GM21717 (cell line): ENCODE measurements around the gene PARP3.

Experiments
- ATAC-seq: cut with Tn5 transposase; IDR thresholded peaks from one replicate; pipeline ENCODE4 v1.9.1; 2021; ENCODE audit warnings: mild to moderate bottlenecking, moderate library complexity; ENCODE audit not compliant: unreplicated experiment

PARP3 gene

DNA sequence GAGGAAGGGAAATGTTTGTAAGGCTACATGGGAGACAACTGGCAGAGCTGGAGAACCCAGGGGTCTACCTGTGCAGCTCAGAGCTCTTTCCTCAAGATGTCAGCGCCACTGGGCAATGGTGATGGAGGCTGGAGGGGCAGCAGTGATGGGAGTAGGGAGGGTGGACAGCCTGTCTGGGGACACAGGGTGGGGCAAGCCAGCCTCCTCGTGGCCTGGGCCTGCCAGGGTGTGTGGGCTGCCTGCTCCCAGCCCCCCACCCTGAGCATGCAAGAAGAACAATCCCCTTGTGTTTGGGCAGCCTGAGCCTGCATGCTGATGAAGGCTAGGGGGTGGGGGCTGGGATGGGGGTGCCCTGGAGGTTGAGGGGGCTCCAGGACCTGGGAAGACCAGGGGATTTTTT lies 23.9 kb downstream of the PARP3 start:
- ATAC-seq, result no peak

DNA sequence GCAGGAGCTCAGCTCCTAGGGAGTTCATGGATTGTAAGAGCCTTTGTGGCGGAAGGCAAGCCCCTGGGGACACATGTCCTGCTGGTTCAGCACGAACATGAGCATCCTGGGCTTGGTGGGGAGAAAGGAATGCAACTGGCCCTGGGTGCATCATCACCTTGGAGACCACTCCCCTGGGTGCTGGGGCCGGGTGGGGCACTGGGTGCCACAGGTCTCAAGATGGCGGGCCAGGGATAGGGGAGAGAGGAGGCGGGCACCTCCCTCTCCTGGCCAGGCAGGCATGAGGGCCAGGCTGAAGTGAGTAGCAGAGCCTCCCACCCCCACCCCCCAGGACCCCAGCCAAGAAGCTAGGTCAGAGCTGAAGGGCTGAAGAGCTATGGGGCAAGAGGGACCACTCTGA lies 24.3 kb downstream of the PARP3 start:
- ATAC-seq, result no peak

DNA sequence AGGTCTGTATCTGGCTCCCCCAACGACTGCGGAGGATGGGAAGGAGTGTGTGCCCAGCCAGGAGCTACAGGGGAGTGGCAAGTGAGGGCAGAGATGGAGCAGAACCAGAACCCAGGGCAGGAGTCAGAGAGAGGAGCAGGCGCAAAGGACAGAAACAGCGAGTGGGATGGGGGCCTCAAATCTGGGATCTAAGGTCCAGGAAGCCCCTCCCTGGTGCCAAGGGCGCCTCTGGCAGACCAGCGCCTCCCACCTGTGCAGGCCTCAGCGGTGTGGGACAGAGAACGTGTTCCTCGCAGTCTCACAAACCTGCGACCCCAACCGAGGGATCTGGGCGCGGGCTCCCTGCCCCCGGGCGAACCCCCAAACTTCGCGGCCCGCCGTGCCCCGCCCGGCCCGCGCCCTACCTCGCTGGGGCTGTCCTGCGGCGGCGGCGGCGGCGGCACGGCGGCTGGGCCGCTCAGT lies 24.8 kb downstream of the PARP3 start:
- no peak for ATAC-seq

DNA sequence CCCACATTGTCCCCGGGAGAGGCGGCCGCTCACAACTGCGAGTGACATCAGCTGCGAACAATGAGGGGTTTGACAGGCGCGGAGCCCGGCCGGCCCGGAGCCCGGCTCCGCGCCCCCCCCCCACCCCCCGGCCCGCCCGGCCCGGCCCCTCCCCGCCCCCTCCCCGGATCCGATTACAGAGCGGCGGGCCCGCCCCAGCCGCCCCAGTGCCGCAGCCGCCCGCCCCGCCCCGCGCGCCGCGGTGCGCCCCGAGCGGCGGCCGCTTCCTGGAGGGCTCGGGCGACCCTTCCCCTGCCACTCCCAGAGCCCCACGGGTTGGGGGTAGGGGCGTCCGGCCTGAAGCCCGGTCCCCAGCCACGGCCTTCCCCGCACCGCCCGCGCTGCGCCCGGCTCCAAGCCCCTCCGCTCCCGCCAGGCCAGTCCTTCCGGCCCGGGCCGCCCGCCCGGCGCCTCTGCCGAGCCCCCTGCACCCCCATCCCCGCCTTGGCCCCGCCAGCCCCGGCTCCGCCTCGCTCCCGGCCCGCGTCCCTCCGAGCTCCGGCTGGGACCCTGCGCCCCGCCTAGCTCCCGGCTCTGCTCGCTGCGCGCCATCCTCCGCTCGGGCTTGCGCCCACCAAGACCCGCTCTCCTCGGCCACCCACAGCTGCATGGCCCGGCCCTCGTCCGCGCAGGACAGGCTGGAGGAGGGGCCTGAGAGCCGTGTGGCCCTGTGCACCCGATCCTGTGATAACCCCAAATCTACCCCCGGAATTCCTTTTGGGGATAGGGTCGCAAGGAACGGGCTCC lies 25.4 kb downstream of the PARP3 start, which contains the start of gene PCBP4:
Gene PCBP4, minus strand, starts transcription at position 71 of the 786 bp plus-strand sequence. CDS start 6,214 bp downstream, outside the sequence.
- ATAC-seq, result no peak

DNA sequence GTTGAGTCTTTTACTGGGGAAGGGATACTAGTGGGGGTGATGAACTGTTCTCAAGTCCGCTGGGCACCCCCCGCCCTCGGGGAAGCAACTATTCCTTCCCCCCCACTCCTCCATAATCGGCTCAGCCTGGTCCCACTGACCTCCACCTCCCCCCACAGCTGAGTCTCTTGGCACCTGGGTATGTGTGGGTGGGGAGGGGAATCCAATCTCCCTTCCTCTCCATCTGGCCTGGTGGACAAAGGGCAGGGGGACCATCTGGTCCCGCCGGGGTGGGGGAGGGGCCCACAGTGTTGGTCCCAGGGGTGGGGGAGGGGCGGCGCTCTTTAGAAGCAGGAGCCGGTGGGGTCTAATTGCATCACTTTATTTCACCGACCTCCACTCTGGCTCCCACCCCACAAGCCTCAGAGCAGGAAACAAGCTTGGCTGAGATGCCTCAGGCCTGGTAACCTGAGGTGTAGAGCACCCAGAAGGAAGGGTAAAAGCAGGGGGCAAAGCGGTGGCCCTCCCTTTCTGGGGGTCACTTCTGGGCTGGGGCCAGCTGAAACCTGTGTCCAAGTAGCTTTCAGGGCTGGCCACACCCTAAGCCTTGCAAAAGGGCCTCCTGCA lies 26.1 kb downstream of the PARP3 start:
- ATAC-seq, result no peak

DNA sequence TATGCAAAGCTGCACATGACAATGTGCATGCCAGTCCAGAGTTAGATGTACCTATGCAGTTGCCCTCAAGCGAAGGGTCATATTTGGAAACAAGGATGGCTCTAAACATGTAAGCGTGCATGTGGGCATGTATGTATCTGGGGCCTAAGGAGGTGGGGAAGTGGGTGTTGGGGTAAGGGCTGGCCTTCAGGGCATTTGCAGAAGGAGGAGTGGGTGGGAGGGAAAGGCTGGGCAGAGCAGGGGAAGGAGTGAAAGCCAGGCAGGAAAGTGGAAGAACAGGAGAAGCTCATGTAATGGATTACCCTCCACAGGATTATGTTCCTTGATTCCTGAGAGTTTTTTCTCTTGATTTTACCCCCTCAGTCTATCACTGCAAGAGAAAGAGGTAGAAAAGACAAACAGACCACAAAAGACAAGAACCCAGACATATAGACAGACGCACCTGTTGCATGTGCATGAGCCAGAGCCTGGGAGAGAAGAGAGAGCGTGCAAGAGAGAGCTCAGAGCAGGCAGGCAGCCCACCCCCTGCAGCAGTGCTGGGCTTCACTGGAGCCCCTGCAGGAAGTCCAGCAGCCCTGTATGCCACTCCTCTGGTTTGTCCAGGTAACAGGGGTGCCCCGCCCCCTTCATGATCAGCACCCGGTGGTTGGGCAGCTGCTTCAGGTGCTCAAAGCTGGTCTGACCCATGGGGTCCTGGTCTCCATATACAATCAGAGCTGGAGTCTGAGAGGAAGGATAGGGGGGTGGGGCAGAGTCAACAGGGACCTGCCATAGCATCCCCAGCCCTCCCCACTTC lies 26.9 kb downstream of the PARP3 start:
- no peak for ATAC-seq

DNA sequence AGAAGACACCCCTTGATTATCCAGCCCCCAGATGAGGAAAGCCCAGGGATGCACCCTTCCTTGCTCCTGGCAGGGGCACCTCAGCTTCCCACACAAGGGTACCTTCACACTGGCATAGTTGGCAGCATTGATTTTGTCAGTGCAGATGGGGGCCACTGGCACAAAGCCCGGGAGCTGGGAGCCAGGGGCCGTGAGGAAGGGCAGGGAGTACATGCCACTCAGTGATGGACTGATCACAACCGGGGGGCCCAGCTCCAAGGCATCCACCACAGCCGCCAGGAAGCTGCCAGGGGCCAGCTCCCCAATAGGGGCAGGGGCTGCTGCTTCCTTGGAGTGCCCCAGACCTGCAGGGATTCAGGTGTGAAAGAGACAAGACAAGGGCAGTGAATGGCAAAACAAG lies 27.7 kb downstream of the PARP3 start:
- no peak for ATAC-seq

DNA sequence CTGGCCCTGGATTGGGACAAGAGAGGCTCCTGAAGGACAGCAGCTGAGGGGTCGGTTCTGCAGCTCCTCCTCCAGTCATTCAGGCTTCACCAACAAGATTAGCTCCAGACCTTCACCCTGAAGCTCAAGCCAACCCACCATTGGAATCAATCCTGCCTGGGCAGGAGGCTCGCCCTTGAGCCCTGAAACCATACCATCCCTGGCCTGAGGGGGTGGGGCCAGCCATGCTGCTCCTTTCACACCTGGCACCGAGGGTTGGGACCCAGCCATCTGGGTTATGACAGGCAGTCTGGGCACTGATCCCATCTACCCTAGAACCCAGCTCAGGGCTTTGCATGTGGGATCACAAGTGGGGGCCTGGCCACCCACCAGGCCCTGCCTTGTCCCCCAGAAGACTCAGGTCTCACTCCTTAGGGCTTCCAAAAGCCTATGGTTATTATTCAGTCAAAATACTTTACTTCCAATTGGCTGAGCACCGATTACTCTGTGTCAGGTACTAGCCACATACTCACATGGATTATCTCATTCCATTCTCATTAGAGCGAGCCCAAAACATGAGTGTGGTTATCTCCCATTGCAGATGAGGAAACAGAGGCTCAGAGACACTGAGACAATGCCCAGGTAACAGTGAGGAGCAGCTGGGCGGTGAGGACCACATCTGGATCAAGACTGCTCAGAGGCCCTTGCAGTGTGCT lies 28.6 kb downstream of the PARP3 start:
- ATAC-seq, result no peak

DNA sequence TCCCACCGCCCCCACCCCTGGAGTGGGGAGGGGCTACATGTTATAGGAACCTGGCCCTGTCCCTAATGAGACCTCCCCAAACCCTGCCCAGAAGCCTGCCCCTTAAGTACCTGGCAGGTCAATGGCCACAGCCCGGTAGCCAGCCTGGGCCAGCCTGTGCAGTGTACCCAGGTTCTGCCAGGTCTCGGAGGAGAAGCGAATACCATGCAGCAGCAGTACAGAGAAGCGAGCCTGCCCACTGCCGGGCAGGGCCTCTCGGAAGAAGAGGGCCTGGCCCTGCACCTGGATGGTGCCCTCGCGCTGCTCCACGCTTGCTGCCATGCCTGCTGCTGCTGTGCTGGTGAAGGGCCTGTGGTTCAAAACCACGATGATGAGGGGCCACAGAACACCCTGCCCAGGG lies 29.2 kb downstream of the PARP3 start:
- ATAC-seq, result no peak

DNA sequence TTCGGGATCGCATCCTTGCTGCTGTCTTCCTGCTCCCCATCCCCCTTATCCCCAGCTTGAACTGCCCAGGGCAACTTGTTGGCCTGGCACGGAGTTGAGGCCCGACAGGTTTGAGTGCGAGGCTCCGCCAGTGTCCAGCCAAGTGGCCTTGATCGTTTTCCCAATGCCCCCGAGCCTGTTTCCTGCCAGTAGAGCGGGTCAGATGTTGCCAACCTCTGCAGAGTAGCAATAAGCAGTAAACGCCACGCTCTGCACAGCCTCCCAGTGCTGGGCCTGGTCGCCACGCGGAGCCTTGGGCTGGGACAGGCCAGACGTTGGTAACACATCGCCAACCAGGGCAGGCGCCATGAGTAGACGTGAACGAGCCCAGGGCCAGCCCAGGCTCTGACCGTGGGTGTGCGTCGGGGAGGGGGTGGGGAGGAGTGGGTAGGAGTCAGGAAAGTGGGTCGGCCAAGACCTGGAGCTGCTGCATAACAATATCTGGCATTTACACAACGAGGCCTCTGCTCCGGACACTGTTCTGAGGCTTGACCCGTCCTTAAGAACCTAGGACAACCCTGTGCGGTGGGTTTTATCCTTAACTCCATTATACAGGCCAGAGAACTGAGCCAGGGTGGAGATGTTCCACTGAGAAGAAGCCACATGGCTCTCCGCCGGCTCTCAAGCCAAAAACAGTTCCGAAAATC lies 32.3 kb downstream of the PARP3 start:
- peak; percentile 13 for ATAC-seq

DNA sequence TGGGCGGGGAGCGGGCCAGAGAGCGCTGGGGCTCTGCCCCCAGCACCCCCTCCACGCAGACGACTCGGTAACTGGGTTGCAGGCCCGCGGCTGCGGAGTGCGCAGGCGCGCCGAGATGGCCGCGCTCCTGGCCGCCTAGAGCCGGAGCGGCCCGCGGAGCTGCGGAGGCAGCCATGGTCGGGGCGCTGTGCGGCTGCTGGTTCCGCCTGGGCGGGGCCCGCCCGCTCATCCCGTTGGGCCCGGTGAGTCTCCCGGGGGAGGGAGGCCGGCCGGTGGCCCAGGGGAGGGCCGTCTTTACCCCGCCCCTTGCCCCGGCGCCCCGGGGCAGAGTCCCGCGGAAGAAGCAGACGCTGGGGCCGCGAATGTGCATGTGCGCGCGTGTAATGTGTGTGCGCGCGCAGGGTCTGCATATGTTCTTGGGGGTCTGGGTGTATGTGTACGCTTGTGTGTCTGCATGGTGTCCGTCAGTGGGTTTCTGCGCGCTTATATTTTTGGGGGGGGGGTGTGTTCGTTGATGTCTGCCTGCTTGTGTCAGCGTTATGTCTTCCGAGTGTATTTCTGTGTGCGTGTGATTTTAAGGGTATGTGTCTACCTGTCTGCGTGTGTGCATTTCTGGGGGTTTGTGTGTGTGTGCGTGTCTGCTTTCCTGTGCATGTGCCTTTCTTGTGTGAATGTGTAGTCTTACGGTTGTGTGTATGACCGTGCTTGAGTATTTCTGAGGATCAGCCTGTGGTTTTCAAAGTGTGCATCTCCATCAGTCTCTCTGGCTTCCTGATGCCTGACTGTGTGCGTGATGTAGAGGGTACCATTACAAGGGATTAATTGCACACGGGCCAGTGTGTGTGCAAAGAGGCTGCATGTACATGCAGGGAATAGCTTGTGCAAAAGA lies 33.0 kb downstream of the PARP3 start, which contains the start of gene ABHD14A:
Gene ABHD14A, plus strand, starts transcription at position 102 of the 889 bp plus-strand sequence. Its CDS starts 72 bp downstream, at position 174.
- peak; percentile 42 for ATAC-seq

DNA sequence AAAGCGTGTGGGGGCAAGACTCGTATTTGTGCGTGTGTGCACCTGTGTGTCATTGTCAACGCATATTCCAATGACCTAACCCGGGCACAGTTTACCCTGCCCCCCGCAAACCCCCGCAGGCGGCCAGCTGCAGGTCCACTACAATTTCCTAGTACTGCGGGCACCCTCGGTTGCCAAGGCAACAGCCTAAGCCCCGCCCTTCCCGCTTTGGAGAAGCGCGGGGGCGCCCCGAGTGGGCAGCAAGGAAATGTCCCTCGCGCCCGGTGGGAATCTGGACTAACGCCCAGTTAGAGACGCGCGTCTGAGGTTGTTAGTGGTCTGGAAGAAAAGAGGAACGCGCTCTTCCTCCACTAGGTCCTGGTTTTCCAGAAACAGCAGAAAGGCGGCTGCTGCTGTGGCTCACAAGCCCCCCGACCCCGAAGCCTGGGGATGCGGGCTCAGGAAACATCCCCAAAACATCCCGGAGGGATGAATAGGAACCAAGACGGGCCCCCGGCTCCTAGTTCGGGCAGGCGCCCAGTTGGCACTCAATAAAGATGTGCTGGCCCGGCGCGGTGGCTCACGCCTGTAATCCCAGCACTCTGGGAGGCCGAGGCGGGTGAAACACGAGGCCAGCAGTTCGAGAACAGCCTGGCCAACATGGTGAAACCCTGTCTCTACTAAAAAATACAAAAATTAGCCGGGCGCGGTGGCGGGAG lies 33.8 kb downstream of the PARP3 start:
- ATAC-seq, result no peak

DNA sequence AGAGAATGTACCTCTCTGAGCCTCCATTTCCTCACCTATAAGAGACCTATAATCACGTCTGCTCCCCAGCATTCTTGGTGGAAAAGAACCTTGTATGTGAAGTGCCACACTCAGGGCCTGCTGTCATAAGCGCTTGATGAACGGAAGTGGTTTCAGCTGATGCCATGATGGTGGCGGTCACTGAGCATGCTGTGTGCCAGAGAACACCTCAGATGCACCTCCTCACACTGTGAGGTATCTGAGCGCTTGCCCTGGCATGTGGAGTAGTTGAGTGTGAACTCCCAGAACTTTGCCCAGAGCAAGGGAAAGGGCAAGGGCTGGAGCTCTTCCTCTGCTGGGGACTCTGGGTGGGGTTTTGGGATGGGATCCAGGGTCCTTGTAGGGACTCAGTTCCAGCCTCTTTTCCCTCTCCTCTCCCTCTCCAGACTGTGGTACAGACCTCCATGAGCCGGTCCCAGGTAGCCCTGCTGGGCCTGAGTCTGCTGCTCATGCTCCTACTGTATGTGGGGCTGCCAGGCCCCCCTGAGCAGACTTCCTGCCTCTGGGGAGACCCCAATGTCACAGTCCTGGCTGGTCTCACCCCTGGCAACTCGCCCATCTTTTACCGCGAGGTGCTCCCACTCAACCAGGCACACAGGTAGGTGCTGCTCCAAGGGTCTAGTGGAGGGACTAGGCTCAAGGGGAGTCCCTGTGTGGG lies 35.4 kb downstream of the PARP3 start:
- no peak for ATAC-seq

DNA sequence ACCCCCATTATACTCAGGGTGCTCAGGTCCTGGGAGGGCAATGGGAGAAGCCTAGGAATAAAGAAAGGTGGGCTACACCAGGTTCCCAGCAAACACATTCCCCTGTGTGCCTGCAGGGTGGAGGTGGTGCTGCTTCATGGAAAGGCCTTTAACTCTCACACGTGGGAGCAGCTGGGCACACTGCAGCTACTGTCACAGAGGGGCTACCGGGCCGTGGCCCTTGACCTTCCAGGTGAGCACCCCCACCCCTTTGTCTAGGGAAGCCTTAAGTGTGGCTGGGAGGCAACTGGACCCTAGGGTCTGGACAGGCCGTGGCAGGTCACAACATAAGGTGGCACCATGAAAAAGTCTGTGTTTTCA lies 36.0 kb downstream of the PARP3 start:
- no peak for ATAC-seq

DNA sequence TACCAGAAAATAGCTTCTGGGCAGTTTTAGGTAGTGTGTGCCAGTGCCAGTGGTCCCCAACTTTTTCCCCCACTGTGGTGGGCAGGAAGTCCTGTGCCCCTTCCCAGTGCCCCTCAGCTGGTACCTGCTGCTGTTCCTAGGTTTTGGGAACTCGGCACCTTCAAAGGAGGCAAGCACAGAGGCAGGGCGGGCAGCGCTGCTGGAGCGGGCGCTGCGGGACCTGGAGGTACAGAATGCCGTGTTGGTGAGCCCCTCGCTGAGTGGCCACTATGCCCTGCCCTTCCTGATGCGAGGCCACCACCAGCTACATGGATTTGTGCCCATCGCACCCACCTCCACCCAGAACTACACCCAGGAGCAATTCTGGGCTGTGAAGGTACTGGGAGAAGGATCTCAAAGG lies 38.1 kb downstream of the PARP3 start:
- no peak for ATAC-seq

DNA sequence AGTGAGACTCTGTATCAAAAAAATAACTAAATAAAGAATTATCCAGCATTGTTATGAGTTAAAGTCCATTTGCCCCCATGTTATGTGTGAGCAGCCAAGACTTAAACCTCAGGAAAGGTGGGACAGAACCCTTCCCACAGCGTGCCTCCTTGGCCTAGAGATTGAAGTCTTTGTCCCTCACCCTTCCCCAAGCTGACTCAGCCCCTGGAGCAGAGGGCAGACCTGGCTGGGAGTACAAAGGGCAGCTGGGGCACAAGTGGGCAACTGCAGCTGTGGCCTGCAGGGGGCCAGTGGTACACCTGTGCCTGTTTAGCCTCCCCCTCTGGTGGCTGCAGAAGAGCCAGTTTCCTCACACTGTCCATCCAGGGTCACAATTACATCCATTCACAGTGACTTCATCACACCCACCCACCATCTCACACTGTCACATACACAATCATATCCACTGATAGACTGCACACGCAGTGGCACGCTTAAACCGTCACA lies 40.2 kb downstream of the PARP3 start:
- peak; percentile 47 for ATAC-seq

DNA sequence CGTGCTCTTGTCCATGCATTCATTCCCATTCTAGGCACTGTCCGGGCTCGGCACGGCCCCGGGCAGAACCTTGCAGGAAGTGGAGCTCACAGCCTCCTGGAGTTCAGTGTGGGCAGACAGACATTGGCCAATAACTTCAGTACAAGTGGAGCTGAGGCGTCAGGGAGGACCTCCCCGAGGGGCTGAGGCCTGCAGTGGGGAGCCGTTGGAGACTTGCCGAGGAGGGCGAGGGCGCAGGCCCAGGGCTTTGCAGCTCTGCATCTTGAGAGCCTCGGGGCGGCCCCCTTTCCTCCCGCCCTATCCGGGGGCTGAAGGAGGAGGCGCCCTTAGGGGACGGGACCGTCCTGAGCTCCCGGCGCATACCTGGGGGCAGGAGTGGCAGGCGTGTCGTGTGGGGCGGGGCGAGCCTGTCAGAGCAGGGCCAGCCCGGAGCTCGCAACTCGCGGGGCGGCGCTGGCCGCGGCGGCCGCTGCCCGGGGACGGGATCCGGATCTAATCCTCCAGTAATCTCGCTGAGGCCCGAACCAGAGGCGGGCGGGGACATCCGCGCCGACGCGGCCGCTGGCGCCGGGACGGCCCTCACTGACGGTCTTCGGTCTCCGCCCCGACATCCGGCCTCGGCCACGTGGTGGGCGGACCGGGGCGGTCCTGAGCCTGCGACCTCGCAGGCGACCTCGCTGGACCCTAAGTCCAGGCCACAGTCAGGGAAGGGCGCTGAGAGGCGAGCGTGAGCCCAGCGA lies 40.8 kb downstream of the PARP3 start, which contains the start of gene ACY1:
Gene ACY1, plus strand, starts transcription at position 698 of the 740 bp plus-strand sequence. CDS start 530 bp downstream, outside the sequence.
- peak; percentile 75 for ATAC-seq
